Measurements from ENCODE around the gene SREBF1.

DNA sequence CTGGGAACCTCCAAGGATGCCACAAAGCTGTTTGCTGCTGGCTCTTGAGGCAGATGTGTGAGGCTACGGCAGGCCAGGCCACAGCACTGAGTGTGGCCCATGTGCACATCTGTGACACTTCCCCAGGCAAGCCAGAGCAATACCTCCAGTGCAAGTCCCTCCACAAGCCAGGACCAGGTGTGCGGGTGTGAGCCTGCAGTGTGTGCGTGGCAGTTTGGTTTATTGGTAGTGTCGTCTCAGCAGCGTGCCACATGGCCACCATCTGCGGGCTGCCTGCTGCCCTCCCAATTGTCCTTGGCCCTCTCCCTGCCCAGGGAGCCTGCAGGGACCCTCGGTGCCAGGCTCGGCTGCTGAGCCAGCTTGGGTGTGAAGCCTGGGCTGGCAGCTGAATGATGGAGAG lies 9.9 kb upstream of the SREBF1 start:
- TF ChIP-seq, protein P1, sequence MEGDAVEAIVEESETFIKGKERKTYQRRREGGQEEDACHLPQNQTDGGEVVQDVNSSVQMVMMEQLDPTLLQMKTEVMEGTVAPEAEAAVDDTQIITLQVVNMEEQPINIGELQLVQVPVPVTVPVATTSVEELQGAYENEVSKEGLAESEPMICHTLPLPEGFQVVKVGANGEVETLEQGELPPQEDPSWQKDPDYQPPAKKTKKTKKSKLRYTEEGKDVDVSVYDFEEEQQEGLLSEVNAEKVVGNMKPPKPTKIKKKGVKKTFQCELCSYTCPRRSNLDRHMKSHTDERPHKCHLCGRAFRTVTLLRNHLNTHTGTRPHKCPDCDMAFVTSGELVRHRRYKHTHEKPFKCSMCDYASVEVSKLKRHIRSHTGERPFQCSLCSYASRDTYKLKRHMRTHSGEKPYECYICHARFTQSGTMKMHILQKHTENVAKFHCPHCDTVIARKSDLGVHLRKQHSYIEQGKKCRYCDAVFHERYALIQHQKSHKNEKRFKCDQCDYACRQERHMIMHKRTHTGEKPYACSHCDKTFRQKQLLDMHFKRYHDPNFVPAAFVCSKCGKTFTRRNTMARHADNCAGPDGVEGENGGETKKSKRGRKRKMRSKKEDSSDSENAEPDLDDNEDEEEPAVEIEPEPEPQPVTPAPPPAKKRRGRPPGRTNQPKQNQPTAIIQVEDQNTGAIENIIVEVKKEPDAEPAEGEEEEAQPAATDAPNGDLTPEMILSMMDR (conservative IDR thresholded peaks at IDR 0.05; ENCODE audit: low read depth, low read length) = no peak
- no peak for TF ChIP-seq EZH2 (IDR thresholded peaks at IDR 0.05; ENCODE audit: low read length, unreplicated experiment)
- TF ChIP-seq EZH2phosphoT487 (IDR thresholded peaks at IDR 0.05; ENCODE audit: borderline replicate concordance, low read length) = no peak
